Hepatocyte (in vitro differentiated cells): ENCODE measurements around the gene TAF12.
"Not testable (repeated sequence)": the region's sequence is repeated elsewhere in the genome, so short reads cannot be mapped to it uniquely, and the experiment has no call there.

Source experiments
- EZH2 ChIP-seq: fragments of 200-600 bp; sonication (generic); IDR thresholded peaks from 2 replicates; pipeline ENCODE4 v1.6.1; 2016; ENCODE audit warnings: antibody characterized with exemption, mild to moderate bottlenecking, borderline replicate concordance
- EZH2phosphoT487 ChIP-seq: fragments of 200-600 bp; sonication (generic); IDR thresholded peaks from one replicate; pipeline ENCODE4 v1.6.1; 2018; ENCODE audit warnings: antibody characterized with exemption, mild to moderate bottlenecking, low read depth, moderate library complexity; ENCODE audit not compliant: unreplicated experiment, severe bottlenecking
- TF ChIP-seq, protein P1 (sequence below): fragments of 200-600 bp; sonication (generic); IDR thresholded peaks from 2 replicates; pipeline ENCODE4 v1.5.1; 2016; ENCODE audit warnings: antibody characterized with exemption, mild to moderate bottlenecking; ENCODE audit not compliant: poor library complexity

DNA sequence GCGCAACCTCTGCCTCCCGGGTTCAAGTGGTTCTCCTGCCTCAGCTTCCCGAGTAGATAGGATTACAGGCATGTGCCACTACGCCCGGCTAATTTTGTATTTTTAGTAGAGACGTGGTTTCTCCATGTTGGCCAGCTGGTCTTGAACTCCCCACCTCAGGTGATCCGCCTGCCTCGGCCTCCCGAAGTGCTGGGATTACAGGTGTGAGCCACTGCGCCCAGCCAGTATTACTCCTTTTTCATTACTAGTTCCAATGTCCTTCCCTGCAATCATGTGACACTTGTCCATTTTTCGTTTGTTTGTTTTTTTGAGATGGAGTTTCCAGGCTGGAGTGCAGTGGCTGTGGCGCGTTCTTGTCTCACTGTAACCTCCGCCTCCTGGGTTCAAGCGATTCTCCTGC, 30.1 kb upstream of the TAF12 start:
- TF ChIP-seq, protein P1, sequence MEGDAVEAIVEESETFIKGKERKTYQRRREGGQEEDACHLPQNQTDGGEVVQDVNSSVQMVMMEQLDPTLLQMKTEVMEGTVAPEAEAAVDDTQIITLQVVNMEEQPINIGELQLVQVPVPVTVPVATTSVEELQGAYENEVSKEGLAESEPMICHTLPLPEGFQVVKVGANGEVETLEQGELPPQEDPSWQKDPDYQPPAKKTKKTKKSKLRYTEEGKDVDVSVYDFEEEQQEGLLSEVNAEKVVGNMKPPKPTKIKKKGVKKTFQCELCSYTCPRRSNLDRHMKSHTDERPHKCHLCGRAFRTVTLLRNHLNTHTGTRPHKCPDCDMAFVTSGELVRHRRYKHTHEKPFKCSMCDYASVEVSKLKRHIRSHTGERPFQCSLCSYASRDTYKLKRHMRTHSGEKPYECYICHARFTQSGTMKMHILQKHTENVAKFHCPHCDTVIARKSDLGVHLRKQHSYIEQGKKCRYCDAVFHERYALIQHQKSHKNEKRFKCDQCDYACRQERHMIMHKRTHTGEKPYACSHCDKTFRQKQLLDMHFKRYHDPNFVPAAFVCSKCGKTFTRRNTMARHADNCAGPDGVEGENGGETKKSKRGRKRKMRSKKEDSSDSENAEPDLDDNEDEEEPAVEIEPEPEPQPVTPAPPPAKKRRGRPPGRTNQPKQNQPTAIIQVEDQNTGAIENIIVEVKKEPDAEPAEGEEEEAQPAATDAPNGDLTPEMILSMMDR, result not testable (repeated sequence)
- TF ChIP-seq EZH2, EZH2phosphoT487: not testable (repeated sequence)
